ENCODE measurements around the gene PTCD2.

Gene PTCD2

GRCh38 chr5:72407078-72407477, 86.9 kb downstream of the PTCD2 start:
- no peak for DNase-seq (ENCODE audit: extremely low spot score, insufficient read length, low read depth)

GRCh38 chr5:72407541-72407940, 87.4 kb downstream of the PTCD2 start:
- FAIRE-seq = no peak
- DNase-seq (ENCODE audit: extremely low spot score, insufficient read length, low read depth) = no peak

More at GRCh38 chr5:72407078-72407477, 86.9 kb downstream of the PTCD2 start:
- FAIRE-seq = no peak

- DNase-seq (ENCODE audit: extremely low spot score, insufficient read length, low read depth) = no peak
- FAIRE-seq = no peak
Measured at GRCh38 chr5:72408127-72408526, 88.0 kb downstream of the PTCD2 start.

- FAIRE-seq = no peak
- no peak for DNase-seq (ENCODE audit: extremely low spot score, insufficient read length, low read depth)
Measured at GRCh38 chr5:72408603-72409002, 88.4 kb downstream of the PTCD2 start.

GRCh38 chr5:72410688-72411295, 90.6 kb downstream of the PTCD2 start:
- DNase-seq (ENCODE audit: extremely low spot score, insufficient read length, low read depth) (no peak), FAIRE-seq (no peak)

- no peak for DNase-seq (ENCODE audit: extremely low spot score, insufficient read length, low read depth)
- FAIRE-seq = no peak
Measured at GRCh38 chr5:72412283-72413055, 92.3 kb downstream of the PTCD2 start.

GRCh38 chr5:72415616-72416325, 95.6 kb downstream of the PTCD2 start:
- no peak for DNase-seq (ENCODE audit: extremely low spot score, insufficient read length, low read depth)
- FAIRE-seq = no peak

- DNase-seq (ENCODE audit: extremely low spot score, insufficient read length, low read depth) (no peak), FAIRE-seq (no peak)
Measured at GRCh38 chr5:72417333-72418062, 97.3 kb downstream of the PTCD2 start.

All from GM18507 (cell line).